ENCODE data around the gene UPK1A.

Gene UPK1A

GRCh38 chr19:35666251-35666913, at the start of gene UPK1A:
TSS of gene UPK1A (plus strand) at chr19:35666517. CDS start at chr19:35666813, 296 bp downstream.
- Mint-ChIP-seq H3K9me3 (no peaks in the 10 kb centered on the region), H3K4me1 (peaks cover 2% of the 10 kb centered on the region), H3K4me3 (no peak within 1 kb of the TSS), H3K27me3 (peaks cover 6% of the 10 kb centered on the region), H3K36me3 (peaks cover 11% of the 10 kb centered on the region), H3K27ac (no peak within 1 kb of the TSS)
- no peak for DNase-seq (ENCODE audit: low spot score in 2 of 2)
- ATAC-seq (ENCODE audit: low read depth): no peak

- Mint-ChIP-seq H3K27ac (no peak overlapping the region), H3K27me3 (no peaks in the 10 kb centered on the region), H3K4me3 (no peak overlapping the region), H3K36me3 (peaks cover 5% of the 10 kb centered on the region), H3K4me1 (peaks cover 2% of the 10 kb centered on the region), H3K9me3 (no peaks in the 10 kb centered on the region)
- DNase-seq (ENCODE audit: low spot score in 2 of 2): no peak
- ATAC-seq (ENCODE audit: low read depth): no peak
Observed at GRCh38 chr19:35618857-35619256, 47.5 kb upstream of the UPK1A start.

GRCh38 chr19:35619290-35619923, 46.9 kb upstream of the UPK1A start:
- DNase-seq (ENCODE audit: low spot score in 2 of 2) (no peak), ATAC-seq (ENCODE audit: low read depth) (no peak)
- Mint-ChIP-seq H3K9me3 (no peaks in the 10 kb centered on the region), H3K27me3 (no peaks in the 10 kb centered on the region), H3K4me1 (peaks cover 2% of the 10 kb centered on the region), H3K4me3 (no peak overlapping the region), H3K36me3 (peaks cover 5% of the 10 kb centered on the region), H3K27ac (no peak overlapping the region)

GRCh38 chr19:35620001-35620400, 46.3 kb upstream of the UPK1A start:
- H3K27ac Mint-ChIP-seq: no peak overlapping the region
- no peaks in the 10 kb centered on the region for H3K9me3 Mint-ChIP-seq
- H3K4me3 Mint-ChIP-seq: no peak overlapping the region
- peaks cover 2% of the 10 kb centered on the region for H3K4me1 Mint-ChIP-seq
- no peak for ATAC-seq (ENCODE audit: low read depth)
- no peaks in the 10 kb centered on the region for H3K27me3 Mint-ChIP-seq
- no peak for DNase-seq (ENCODE audit: low spot score in 2 of 2)
- H3K36me3 Mint-ChIP-seq: peaks cover 5% of the 10 kb centered on the region

- H3K4me3 Mint-ChIP-seq: no peak overlapping the region
Observed at GRCh38 chr19:35621708-35622107, 44.6 kb upstream of the UPK1A start.

GRCh38 chr19:35622750-35623149, 43.6 kb upstream of the UPK1A start:
- Mint-ChIP-seq H3K27me3 (no peaks in the 10 kb centered on the region), H3K9me3 (no peaks in the 10 kb centered on the region), H3K4me3 (no peak overlapping the region), H3K4me1 (peaks cover 2% of the 10 kb centered on the region), H3K36me3 (peaks cover 1% of the 10 kb centered on the region), H3K27ac (no peak overlapping the region)
- ATAC-seq (ENCODE audit: low read depth): no peak
- DNase-seq (ENCODE audit: low spot score in 2 of 2): no peak

More at GRCh38 chr19:35621708-35622107, 44.6 kb upstream of the UPK1A start:
- Mint-ChIP-seq H3K9me3 (no peaks in the 10 kb centered on the region), H3K4me1 (peaks cover 2% of the 10 kb centered on the region), H3K36me3 (peaks cover 1% of the 10 kb centered on the region), H3K27me3 (no peaks in the 10 kb centered on the region), H3K27ac (peak overlapping the region; percentile 32)
- no peak for DNase-seq (ENCODE audit: low spot score in 2 of 2)
- no peak for ATAC-seq (ENCODE audit: low read depth)

- Mint-ChIP-seq H3K4me1 (peaks cover 6% of the 10 kb centered on the region), H3K36me3 (no peaks in the 10 kb centered on the region), H3K27ac (peak overlapping the region; percentile 25), H3K27me3 (no peaks in the 10 kb centered on the region), H3K9me3 (no peaks in the 10 kb centered on the region), H3K4me3 (no peak overlapping the region)
- no peak for ATAC-seq (ENCODE audit: low read depth)
- no peak for DNase-seq (ENCODE audit: low spot score in 2 of 2)
Observed at GRCh38 chr19:35623327-35624010, 42.8 kb upstream of the UPK1A start.

GRCh38 chr19:35628264-35628564, 38.1 kb upstream of the UPK1A start:
- peak overlapping the region; percentile 96 for H3K4me3 Mint-ChIP-seq
- ATAC-seq (ENCODE audit: low read depth) (peak; percentile 4), DNase-seq (ENCODE audit: low spot score in 2 of 2) (no peak)
- H3K27ac Mint-ChIP-seq: peak overlapping the region; percentile 96
- H3K27me3 Mint-ChIP-seq: no peaks in the 10 kb centered on the region
- H3K4me1 Mint-ChIP-seq: peaks cover 12% of the 10 kb centered on the region
- H3K36me3 Mint-ChIP-seq: peaks cover 19% of the 10 kb centered on the region
- no peaks in the 10 kb centered on the region for H3K9me3 Mint-ChIP-seq

GRCh38 chr19:35628565-35629331, 37.6 kb upstream of the UPK1A start, which contains the start of gene RBM42:
TSS of gene RBM42 (plus strand) at chr19:35629036. CDS start at chr19:35629154, 118 bp downstream.
- Mint-ChIP-seq H3K4me1 (peaks cover 12% of the 10 kb centered on the region), H3K27me3 (no peaks in the 10 kb centered on the region), H3K36me3 (peaks cover 23% of the 10 kb centered on the region), H3K9me3 (no peaks in the 10 kb centered on the region), H3K27ac (peak within 1 kb of the TSS; percentile 96), H3K4me3 (peak within 1 kb of the TSS; percentile 96)
- ATAC-seq (ENCODE audit: low read depth) (peak; percentile 98), DNase-seq (ENCODE audit: low spot score in 2 of 2) (peak; percentile 96 to 99)

GRCh38 chr19:35629332-35629633, 37.0 kb upstream of the UPK1A start:
- Mint-ChIP-seq H3K4me1 (peaks cover 12% of the 10 kb centered on the region), H3K36me3 (peaks cover 23% of the 10 kb centered on the region)

GRCh38 chr19:35633727-35634440, 32.4 kb upstream of the UPK1A start:
- Mint-ChIP-seq H3K9me3 (no peaks in the 10 kb centered on the region), H3K4me1 (peaks cover 6% of the 10 kb centered on the region), H3K4me3 (no peak overlapping the region), H3K27ac (no peak overlapping the region), H3K36me3 (peaks cover 40% of the 10 kb centered on the region), H3K27me3 (no peaks in the 10 kb centered on the region)
- ATAC-seq (ENCODE audit: low read depth) (no peak), DNase-seq (ENCODE audit: low spot score in 2 of 2) (no peak)

More at GRCh38 chr19:35629332-35629633, 37.0 kb upstream of the UPK1A start:
- H3K4me3 Mint-ChIP-seq: peak overlapping the region; percentile 96
- ATAC-seq (ENCODE audit: low read depth) (no peak), DNase-seq (ENCODE audit: low spot score in 2 of 2) (no peak)
- no peaks in the 10 kb centered on the region for H3K9me3 Mint-ChIP-seq
- H3K27ac Mint-ChIP-seq: peak overlapping the region; percentile 96
- no peaks in the 10 kb centered on the region for H3K27me3 Mint-ChIP-seq

- Mint-ChIP-seq H3K4me3 (no peak overlapping the region), H3K36me3 (peaks cover 33% of the 10 kb centered on the region), H3K9me3 (no peaks in the 10 kb centered on the region), H3K27me3 (no peaks in the 10 kb centered on the region), H3K27ac (no peak overlapping the region), H3K4me1 (peaks cover 9% of the 10 kb centered on the region)
- ATAC-seq (ENCODE audit: low read depth) (no peak), DNase-seq (ENCODE audit: low spot score in 2 of 2) (no peak)
Observed at GRCh38 chr19:35636651-35637050, 29.7 kb upstream of the UPK1A start.

GRCh38 chr19:35637165-35637564, 29.2 kb upstream of the UPK1A start:
- Mint-ChIP-seq H3K27me3 (no peaks in the 10 kb centered on the region), H3K36me3 (peaks cover 29% of the 10 kb centered on the region), H3K27ac (no peak overlapping the region), H3K4me1 (peaks cover 7% of the 10 kb centered on the region), H3K4me3 (no peak overlapping the region), H3K9me3 (no peaks in the 10 kb centered on the region)
- ATAC-seq (ENCODE audit: low read depth) (no peak), DNase-seq (ENCODE audit: low spot score in 2 of 2) (no peak)

GRCh38 chr19:35639321-35639639, 27.0 kb upstream of the UPK1A start:
- no peak for DNase-seq (ENCODE audit: low spot score in 2 of 2)
- peaks cover 17% of the 10 kb centered on the region for H3K36me3 Mint-ChIP-seq
- H3K4me1 Mint-ChIP-seq: peaks cover 9% of the 10 kb centered on the region
- no peak for ATAC-seq (ENCODE audit: low read depth)
- H3K4me3 Mint-ChIP-seq: no peak overlapping the region
- no peaks in the 10 kb centered on the region for H3K9me3 Mint-ChIP-seq
- no peak overlapping the region for H3K27ac Mint-ChIP-seq
- H3K27me3 Mint-ChIP-seq: no peaks in the 10 kb centered on the region
